Type B pancreatic cell (in vitro differentiated cells): ENCODE data around the gene FBXO7. TPM values are rescaled to one million over a fixed set of nuclear protein-coding genes. Genes with fewer than 3 reads are reported as not detected.
"Not testable (repeated sequence)": the region's sequence is repeated elsewhere in the genome, so short reads cannot be mapped to it uniquely, and the experiment has no call there.

Experiments used
- DNase-seq: peaks from one replicate; pipeline ENCODE4 v3.0.0; 2021; ENCODE audit warnings: mixed read lengths; ENCODE audit not compliant: unreplicated experiment; ENCODE audit errors: extremely low spot score
- H3K27ac Mint-ChIP-seq: 2 replicates; pipeline ENCODE4 v1.8.0; 2021; ENCODE audit warnings: mild to moderate bottlenecking, mixed read lengths
- H3K27me3 Mint-ChIP-seq: 2 replicates; pipeline ENCODE4 v1.8.0; 2021; ENCODE audit warnings: mixed read lengths
- H3K36me3 Mint-ChIP-seq: 2 replicates; pipeline ENCODE4 v1.8.0; 2021; ENCODE audit warnings: mixed read lengths
- H3K4me1 Mint-ChIP-seq: one replicate; pipeline ENCODE4 v1.8.0; 2021; ENCODE audit warnings: mixed read lengths; ENCODE audit not compliant: unreplicated experiment
- H3K4me3 Mint-ChIP-seq: 2 replicates; pipeline ENCODE4 v1.8.0; 2021; ENCODE audit warnings: mild to moderate bottlenecking, mixed read lengths
- H3K9me3 Mint-ChIP-seq: 2 replicates; pipeline ENCODE4 v1.8.0; 2021; ENCODE audit warnings: mixed read lengths
- CTCF ChIP-seq: fragments of 200-600 bp; sonication (generic); conservative IDR thresholded peaks from 2 replicates; pipeline ENCODE4 v1.5.0; 2021; ENCODE audit warnings: antibody characterized with exemption, mild to moderate bottlenecking
- total RNA-seq: library from RNA; stranded (reverse); gene quantifications from 2 replicates; pipeline ENCODE4 v1.2.1, GENCODE V29; 2021; ENCODE audit warnings: low replicate concordance

Gene FBXO7
- total RNA-seq, 1 donor from 2014 or later, result 96.4 TPM

DNA sequence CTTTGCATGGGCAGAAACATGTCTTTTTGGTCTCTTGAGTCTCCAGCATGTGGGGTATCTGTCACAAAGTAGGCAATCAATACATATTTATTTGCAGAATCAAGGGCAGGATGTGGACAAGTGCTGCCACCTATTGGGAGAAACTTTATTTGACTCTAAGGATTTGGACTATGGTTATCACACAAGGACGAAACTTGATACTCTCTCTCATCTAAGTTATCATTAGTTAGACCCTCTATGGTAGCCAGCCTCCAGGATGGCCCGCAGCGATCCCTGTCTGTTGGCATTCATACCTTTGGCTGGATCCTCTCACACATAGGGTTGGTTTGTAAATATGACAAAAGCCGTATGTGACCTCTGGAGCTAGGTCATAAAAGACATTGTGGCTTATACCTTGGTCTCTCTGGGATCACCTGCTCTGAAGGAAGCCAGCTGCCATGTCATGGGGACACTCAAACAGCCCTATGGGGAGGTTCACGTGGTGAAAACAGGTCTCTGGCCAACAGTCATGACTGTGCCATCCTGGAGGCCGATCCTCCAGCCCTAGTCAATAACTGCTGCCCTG lies 1.1 kb upstream of the FBXO7 start:
- H3K27me3 Mint-ChIP-seq, result peaks cover 16% of the 10 kb centered on the region
- H3K27ac Mint-ChIP-seq, result peak overlapping the region; percentile 95
- no peaks in the 10 kb centered on the region for H3K36me3 Mint-ChIP-seq
- no peak for DNase-seq
- H3K9me3 Mint-ChIP-seq, result no peaks in the 10 kb centered on the region
- H3K4me3 Mint-ChIP-seq, result peak overlapping the region; percentile 98
- peaks cover 7% of the 10 kb centered on the region for H3K4me1 Mint-ChIP-seq
- peak; percentile 80 for TF ChIP-seq CTCF

GRCh38 chr22:32475468-32476010 lies 928 bp downstream of the FBXO7 start:
- Mint-ChIP-seq H3K36me3 (peaks cover 9% of the 10 kb centered on the region), H3K27ac (peak overlapping the region; percentile 95), H3K4me3 (peak overlapping the region; percentile 98), H3K4me1 (peaks cover 15% of the 10 kb centered on the region), H3K9me3 (no peaks in the 10 kb centered on the region), H3K27me3 (peaks cover 5% of the 10 kb centered on the region)
- TF ChIP-seq CTCF, result no peak
- no peak for DNase-seq

- peak overlapping the region; percentile 95 for H3K27ac Mint-ChIP-seq
- H3K4me3 Mint-ChIP-seq, result peak overlapping the region; percentile 98
- DNase-seq, result no peak
Measured at GRCh38 chr22:32476281-32477195, 1.9 kb downstream of the FBXO7 start.

GRCh38 chr22:32477596-32477995 lies 3.0 kb downstream of the FBXO7 start:
- TF ChIP-seq CTCF, result no peak
- DNase-seq, result no peak
- Mint-ChIP-seq H3K4me3 (no peak overlapping the region), H3K9me3 (no peaks in the 10 kb centered on the region), H3K27me3 (no peaks in the 10 kb centered on the region), H3K36me3 (peaks cover 9% of the 10 kb centered on the region), H3K27ac (no peak overlapping the region), H3K4me1 (peaks cover 15% of the 10 kb centered on the region)

More at GRCh38 chr22:32476281-32477195, 1.9 kb downstream of the FBXO7 start:
- TF ChIP-seq CTCF, result no peak
- H3K9me3 Mint-ChIP-seq, result no peaks in the 10 kb centered on the region
- H3K27me3 Mint-ChIP-seq, result peaks cover 5% of the 10 kb centered on the region
- H3K36me3 Mint-ChIP-seq, result peaks cover 9% of the 10 kb centered on the region
- peaks cover 15% of the 10 kb centered on the region for H3K4me1 Mint-ChIP-seq

GRCh38 chr22:32478552-32478951 lies 3.9 kb downstream of the FBXO7 start:
- H3K4me3 Mint-ChIP-seq, H3K27me3 Mint-ChIP-seq, H3K9me3 Mint-ChIP-seq, DNase-seq, H3K36me3 Mint-ChIP-seq: not testable (repeated sequence)
- peak overlapping the region; percentile 40 for H3K27ac Mint-ChIP-seq
- H3K4me1 Mint-ChIP-seq, result peaks cover 10% of the 10 kb centered on the region

GRCh38 chr22:32478994-32479393 lies 4.4 kb downstream of the FBXO7 start:
- peaks cover 9% of the 10 kb centered on the region for H3K36me3 Mint-ChIP-seq
- H3K4me3 Mint-ChIP-seq, result no peak overlapping the region
- peak overlapping the region; percentile 40 for H3K27ac Mint-ChIP-seq
- H3K27me3 Mint-ChIP-seq, result no peaks in the 10 kb centered on the region
- TF ChIP-seq CTCF, result no peak
- no peak for DNase-seq
- H3K9me3 Mint-ChIP-seq, result no peaks in the 10 kb centered on the region
- H3K4me1 Mint-ChIP-seq, result peaks cover 9% of the 10 kb centered on the region
